Mammary microvascular endothelial cell (primary cell): ENCODE results near the gene OGA. TPM values are rescaled to one million over a fixed set of nuclear protein-coding genes. Genes with fewer than 3 reads are reported as not detected.

ENCODE experiments used
- total RNA-seq: library from RNA; depleted of rRNA; stranded (reverse); fragments of >200 nt; gene quantifications from 2 replicates; pipeline ENCODE4 v1.2.3, GENCODE V29; 2015

Gene OGA
- total RNA-seq = 43.6 and 44.2 TPM in 2 replicates

GRCh38 chr10:101818119-101818871 lies at the start of gene OGA:
Gene OGA (minus strand): TSS chr10:101818444. CDS start chr10:101818022, 422 bp downstream.

GRCh38 chr10:101843032-101844021 lies 25.1 kb upstream of the OGA start, which contains the start of gene KCNIP2:
Gene KCNIP2 (minus strand): TSS chr10:101843800. CDS start chr10:101843568, 232 bp downstream.

GRCh38 chr10:101782811-101783735 lies 35.2 kb downstream of the OGA start, which contains the start of gene NPM3:
Gene NPM3 (minus strand): TSS chr10:101783446. CDS start chr10:101783390, 56 bp downstream.

GRCh38 chr10:101775273-101776160 lies 42.7 kb downstream of the OGA start, which contains the start of gene FGF8:
Gene FGF8 (minus strand): TSS chr10:101776114. CDS start chr10:101775900, 214 bp downstream.

Other genes with a start within 250 kb of the OGA start
- 14.3 and 14.6 TPM in 2 replicates for gene POLL, start 230.2 kb downstream of the OGA start, total RNA-seq
- 43.1 and 52.2 TPM in 2 replicates for gene DPCD, start 230.1 kb downstream of the OGA start, total RNA-seq
- gene FBXW4, start 123.3 kb downstream of the OGA start, total RNA-seq = 9.6 and 12.0 TPM in 2 replicates
- gene FGF8, start 42.3 kb downstream of the OGA start, total RNA-seq = not detected in 2 replicates
- 133 and 157 TPM in 2 replicates for gene NPM3, start 35.0 kb downstream of the OGA start, total RNA-seq
- gene KCNIP2, start 25.4 kb upstream of the OGA start, total RNA-seq = not detected in 2 replicates
- 6.1 and 6.4 TPM in 2 replicates for gene ARMH3, start 237.7 kb upstream of the OGA start, total RNA-seq
- gene HPS6, start 246.9 kb upstream of the OGA start, total RNA-seq = 36.1 and 41.8 TPM in 2 replicates